Subcutaneous abdominal adipose tissue (tissue), 5 donors: ENCODE measurements around the gene PTPRA.

Source experiments
- H3K27ac ChIP-seq: one replicate; pipeline ENCODE4 v1.7.0; 2013; ENCODE audit warnings: low read depth, mild to moderate bottlenecking, inconsistent platforms, low read length, moderate library complexity
- H3K27me3 ChIP-seq, 5 donors: one replicate each; pipeline ENCODE4 v1.7.0; 2013; ENCODE audit warnings: low read length in 5 of 5, inconsistent platforms in 1 of 5; ENCODE audit not compliant: control insufficient read depth in 5 of 5, insufficient read depth in 4 of 5
- H3K36me3 ChIP-seq, 5 donors: one replicate each; pipeline ENCODE4 v1.7.0; 2013; ENCODE audit warnings: low read length in 5 of 5; ENCODE audit not compliant: control insufficient read depth in 5 of 5, insufficient read depth in 5 of 5
- H3K4me1 ChIP-seq, 5 donors: one replicate each; pipeline ENCODE4 v1.7.0; 2013; ENCODE audit warnings: low read length in 5 of 5, mild to moderate bottlenecking in 3 of 5, moderate library complexity in 1 of 5; ENCODE audit not compliant: control insufficient read depth in 5 of 5, insufficient read depth in 5 of 5
- H3K4me3 ChIP-seq, 5 donors: one replicate each; pipeline ENCODE4 v1.7.0; 2013; ENCODE audit warnings: low read length in 5 of 5, low read depth in 1 of 5
- H3K9ac ChIP-seq, 5 donors: one replicate each; pipeline ENCODE4 v1.7.0; 2013; ENCODE audit warnings: low read length in 5 of 5, mild to moderate bottlenecking in 4 of 5, moderate library complexity in 3 of 5
- H3K9me3 ChIP-seq, 5 donors: one replicate each; pipeline ENCODE4 v1.7.0; 2013; ENCODE audit warnings: low read length in 5 of 5; ENCODE audit not compliant: control insufficient read depth in 5 of 5
- donor health status: healthy.
- donor health status: healthy.
- donor health status: healthy.
- donor health status: healthy.
- donor health status: healthy.

Gene PTPRA

DNA sequence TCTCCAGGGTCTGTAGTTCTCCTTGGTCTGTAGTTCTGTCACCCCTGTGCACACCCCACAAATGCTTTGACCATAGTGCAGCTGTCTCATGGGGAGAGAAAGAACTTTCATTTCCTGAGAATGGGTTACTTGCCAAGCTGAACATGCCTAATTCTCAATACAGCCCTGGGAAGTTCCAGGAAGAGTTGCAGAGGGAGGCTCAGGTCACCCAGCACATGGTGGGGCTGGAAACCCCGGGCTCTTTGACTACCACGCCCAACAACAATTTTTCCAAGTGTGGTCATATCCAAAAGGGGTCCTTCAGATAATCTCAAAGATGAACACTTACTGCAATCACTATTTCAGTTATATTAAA, 2.2 kb upstream of the PTPRA start:
- H3K4me3 ChIP-seq: no peak overlapping the region
- H3K27me3 ChIP-seq: no peaks in the 10 kb centered on the region
- H3K4me1 ChIP-seq: peaks cover 6 to 64% (median 61%) of the 10 kb centered on the region in 5 donors
- no peak overlapping the region for H3K27ac ChIP-seq
- peaks cover 0 to 9% (median 7%) of the 10 kb centered on the region in 5 donors for H3K36me3 ChIP-seq
- H3K9ac ChIP-seq: no peak overlapping the region
- H3K9me3 ChIP-seq: no peaks in the 10 kb centered on the region

DNA sequence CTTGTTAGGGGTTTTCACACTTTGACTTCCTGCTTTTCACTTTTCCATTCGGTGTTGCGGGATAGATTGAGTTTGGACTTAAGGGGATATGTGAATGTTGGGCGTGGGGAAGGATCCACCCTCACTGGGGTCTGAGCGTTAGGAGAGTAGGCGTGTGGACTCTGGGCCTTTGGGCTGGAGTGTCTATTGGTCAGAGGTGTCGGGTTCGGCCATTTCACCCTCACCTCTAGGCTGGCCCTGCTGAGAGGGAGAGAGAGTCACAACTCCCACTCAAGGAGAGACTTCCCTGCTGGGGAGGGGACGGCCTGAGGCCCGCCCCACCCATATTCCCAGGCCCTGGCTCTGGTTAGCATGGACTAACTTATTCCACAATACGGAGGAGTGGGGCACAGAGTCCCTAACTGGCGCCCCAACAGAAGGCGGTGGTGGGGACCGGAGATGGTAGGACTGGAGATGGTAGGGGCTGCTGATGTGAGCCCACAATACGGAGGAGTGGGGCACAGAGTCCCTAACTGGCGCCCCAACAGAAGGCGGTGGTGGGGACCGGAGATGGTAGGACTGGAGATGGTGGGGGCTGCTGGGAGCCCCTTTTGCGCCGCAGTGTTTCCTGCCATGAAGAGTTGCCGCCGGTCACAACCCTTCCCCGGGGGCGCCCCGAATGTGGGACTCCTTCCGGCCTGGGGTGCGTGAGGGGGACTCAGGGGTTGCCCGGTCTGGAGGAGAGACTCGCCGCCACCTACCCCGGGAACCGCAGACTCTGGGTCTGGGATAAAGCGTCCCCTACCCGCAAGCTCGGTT, 1.4 kb upstream of the PTPRA start:
- H3K4me3 ChIP-seq: peak overlapping the region; percentile 32 to 91 (median 87)
- no peaks in the 10 kb centered on the region for H3K27me3 ChIP-seq
- H3K9ac ChIP-seq: peak overlapping the region in 4 of 5 donors; percentile 66 to 86 (median 78)
- H3K27ac ChIP-seq: no peak overlapping the region
- H3K36me3 ChIP-seq: peaks cover 0 to 1% (median 0%) of the 10 kb centered on the region in 5 donors
- H3K9me3 ChIP-seq: no peaks in the 10 kb centered on the region
- H3K4me1 ChIP-seq: peaks cover 6 to 68% (median 61%) of the 10 kb centered on the region in 5 donors

DNA sequence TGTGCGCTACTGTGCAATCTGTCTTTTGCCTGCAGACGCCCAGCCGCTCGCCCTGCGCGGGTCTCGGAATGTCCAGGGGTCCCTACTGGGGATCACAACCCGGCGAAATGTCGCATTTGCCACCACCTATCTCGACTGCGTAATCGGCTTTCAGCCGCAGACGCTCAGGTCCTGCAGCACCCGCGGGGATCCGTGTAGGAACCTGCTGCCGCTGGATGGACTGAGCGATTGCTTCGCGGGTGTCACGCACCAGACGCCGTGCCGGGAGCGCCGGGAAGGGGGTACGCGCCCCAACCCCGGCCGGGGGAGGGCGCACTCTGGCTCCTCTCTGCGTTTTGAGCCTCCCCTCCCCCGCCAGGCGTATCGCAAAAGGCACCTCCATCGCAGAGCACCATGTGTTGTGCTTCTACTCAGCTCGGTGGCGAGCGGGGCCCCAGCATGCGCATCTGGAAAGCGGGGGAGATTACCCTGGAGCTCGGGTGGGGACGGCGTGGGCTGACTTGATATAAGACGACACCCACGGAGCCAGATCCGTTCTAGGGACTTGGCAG, 747 bp upstream of the PTPRA start:
- no peaks in the 10 kb centered on the region for H3K27me3 ChIP-seq
- H3K27ac ChIP-seq: peak overlapping the region; percentile 60
- H3K4me3 ChIP-seq: peak overlapping the region; percentile 82 to 91 (median 87)
- H3K36me3 ChIP-seq: no peaks in the 10 kb centered on the region
- H3K9me3 ChIP-seq: no peaks in the 10 kb centered on the region
- H3K4me1 ChIP-seq: peaks cover 6 to 61% (median 54%) of the 10 kb centered on the region in 5 donors
- H3K9ac ChIP-seq: peak overlapping the region in 4 of 5 donors; percentile 66 to 86 (median 78)

DNA sequence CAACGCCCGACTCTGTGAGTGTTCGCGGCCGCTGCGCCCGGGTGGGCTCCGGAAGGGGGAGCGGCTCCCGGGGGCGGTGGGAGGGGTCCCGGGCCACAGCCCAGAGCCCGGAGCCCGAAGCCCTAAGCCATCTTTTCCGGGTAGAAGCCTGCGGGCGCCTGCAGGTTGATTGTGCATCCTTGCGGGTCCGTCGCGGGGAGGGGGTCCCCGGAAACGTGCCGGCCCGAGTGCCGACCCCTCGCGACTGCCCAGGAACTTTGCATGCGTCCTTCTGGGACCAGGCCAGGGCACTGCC, 413 bp downstream of the PTPRA start:
- Histone ChIP-seq H3K9ac (peak overlapping the region in 4 of 5 donors; percentile 71 to 89 (median 86)), H3K27ac (no peak overlapping the region), H3K36me3 (no peaks in the 10 kb centered on the region), H3K4me1 (peaks cover 6 to 57% (median 51%) of the 10 kb centered on the region in 5 donors), H3K4me3 (peak overlapping the region; percentile 80 to 91 (median 87)), H3K9me3 (no peaks in the 10 kb centered on the region), H3K27me3 (no peaks in the 10 kb centered on the region)

DNA sequence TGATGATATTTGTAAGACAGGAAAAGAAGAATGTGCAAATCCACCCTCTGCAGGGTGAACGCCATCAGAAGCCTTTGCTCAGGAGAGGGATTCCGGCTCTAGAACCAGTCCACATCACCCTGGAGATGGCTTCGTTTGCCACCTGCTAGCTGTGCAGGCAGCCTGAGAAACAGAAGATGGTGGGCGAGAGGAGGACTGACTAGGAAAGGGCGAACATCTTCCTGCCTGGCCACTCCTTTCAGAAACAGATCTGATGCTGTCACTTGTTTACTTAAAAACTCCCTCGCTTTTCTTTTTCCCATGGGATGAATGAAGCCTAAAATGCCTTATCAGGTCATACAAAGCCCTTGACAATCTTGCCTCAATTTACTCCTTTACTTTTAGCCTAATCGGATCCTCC, 1.2 kb downstream of the PTPRA start:
- peak overlapping the region; percentile 71 to 89 (median 86) for H3K9ac ChIP-seq
- H3K36me3 ChIP-seq: no peaks in the 10 kb centered on the region
- peak overlapping the region; percentile 80 to 91 (median 87) for H3K4me3 ChIP-seq
- H3K27ac ChIP-seq: no peak overlapping the region
- H3K9me3 ChIP-seq: no peaks in the 10 kb centered on the region
- no peaks in the 10 kb centered on the region for H3K27me3 ChIP-seq
- peaks cover 6 to 59% (median 51%) of the 10 kb centered on the region in 5 donors for H3K4me1 ChIP-seq

DNA sequence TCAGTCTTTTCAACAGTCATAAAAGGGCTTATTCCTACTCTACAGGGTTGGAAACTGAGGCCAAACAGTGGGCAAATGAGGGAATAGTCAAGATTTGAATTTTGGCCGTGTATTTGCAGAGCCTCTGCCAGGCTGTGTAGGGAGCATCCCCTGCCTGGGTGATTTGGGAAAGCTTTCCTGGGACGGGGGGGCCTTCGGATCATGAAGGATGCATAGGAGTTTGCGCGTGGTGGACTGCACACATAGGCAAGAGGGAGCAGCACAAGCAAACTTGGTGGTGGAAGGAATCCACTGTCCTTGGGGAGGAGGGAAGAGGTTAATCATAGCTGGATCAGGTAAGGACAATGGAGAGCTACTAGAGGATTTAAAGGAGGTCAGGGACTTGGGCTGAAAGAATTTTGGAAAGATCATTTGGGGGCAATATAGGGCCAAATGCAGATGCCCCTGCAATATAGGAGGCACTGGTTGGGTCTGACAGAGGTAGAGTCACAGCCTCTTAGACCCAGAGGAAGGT, 2.5 kb downstream of the PTPRA start:
- Histone ChIP-seq H3K9ac (peak overlapping the region in 1 of 5 donors; percentile 16), H3K36me3 (no peaks in the 10 kb centered on the region), H3K27me3 (no peaks in the 10 kb centered on the region), H3K4me1 (peaks cover 6 to 54% (median 46%) of the 10 kb centered on the region in 5 donors), H3K9me3 (no peaks in the 10 kb centered on the region), H3K27ac (no peak overlapping the region), H3K4me3 (peak overlapping the region in 1 of 5 donors; percentile 16)

DNA sequence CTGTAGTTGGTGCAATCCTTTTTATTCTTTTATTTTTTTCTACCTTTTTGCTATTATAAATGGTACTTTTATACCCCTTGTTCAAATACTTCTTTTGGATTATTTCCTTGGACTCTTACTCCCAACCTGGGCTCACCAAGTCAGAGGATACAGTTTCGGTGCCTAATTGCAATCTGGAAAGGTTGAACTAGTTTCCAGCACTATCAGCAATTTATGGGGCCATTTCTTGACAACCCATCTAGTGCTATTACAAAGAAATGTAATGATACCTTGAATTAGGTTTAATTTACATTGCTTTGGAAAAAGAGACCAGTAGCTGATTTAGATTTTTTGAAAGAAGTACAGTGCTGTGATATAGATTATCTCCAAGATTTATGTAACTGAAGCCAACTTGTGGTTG, 5.2 kb downstream of the PTPRA start:
- H3K9me3 ChIP-seq: no peaks in the 10 kb centered on the region
- no peak overlapping the region for H3K4me3 ChIP-seq
- H3K27ac ChIP-seq: no peak overlapping the region
- peaks cover 6 to 30% (median 22%) of the 10 kb centered on the region in 5 donors for H3K4me1 ChIP-seq
- H3K36me3 ChIP-seq: no peaks in the 10 kb centered on the region
- H3K27me3 ChIP-seq: no peaks in the 10 kb centered on the region
- H3K9ac ChIP-seq: no peak overlapping the region

DNA sequence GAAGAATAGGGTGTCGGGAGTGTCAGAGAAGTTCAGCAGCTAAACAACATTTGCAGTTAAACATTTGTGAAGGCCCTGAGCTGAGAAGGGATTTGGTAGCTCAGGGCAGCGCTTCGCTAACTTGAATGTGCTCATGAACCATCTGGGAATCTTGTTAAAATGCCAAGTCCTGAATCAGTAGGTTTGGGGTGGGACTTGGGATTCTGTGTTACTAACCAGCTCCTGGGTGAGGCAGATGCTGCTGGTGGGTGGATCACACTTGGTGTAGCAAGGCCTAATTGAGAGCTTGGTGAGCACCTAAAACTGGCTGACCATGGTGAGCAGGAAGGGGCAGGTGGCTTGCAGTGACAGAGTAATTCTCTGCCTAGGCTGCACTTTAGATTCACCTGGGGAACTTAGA, 5.9 kb downstream of the PTPRA start:
- no peak overlapping the region for H3K9ac ChIP-seq
- peaks cover 6 to 26% (median 20%) of the 10 kb centered on the region in 5 donors for H3K4me1 ChIP-seq
- H3K4me3 ChIP-seq: no peak overlapping the region
- H3K9me3 ChIP-seq: no peaks in the 10 kb centered on the region
- H3K27ac ChIP-seq: no peak overlapping the region
- H3K27me3 ChIP-seq: no peaks in the 10 kb centered on the region
- H3K36me3 ChIP-seq: no peaks in the 10 kb centered on the region

DNA sequence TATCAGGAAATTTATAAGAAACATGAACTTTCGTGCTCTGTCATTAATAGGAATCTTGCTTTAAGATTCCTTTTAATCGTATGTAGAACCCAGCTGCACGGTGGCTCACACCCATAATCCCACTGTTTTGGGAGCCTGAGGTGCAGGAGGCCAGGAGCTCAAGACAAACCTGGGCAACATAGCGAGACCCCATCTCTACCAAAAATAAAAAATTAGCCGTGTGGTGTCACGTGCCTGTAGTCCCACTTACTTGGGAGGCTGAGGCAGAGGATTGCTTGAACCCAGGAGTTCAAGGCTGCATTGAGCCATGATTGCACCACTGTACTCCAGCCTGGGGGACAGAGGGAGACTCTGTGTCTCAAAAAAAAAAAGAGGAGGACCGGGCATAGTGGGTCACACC, 7.4 kb downstream of the PTPRA start:
- Histone ChIP-seq H3K4me1 (peaks cover 0 to 12% (median 5%) of the 10 kb centered on the region in 5 donors), H3K27me3 (no peaks in the 10 kb centered on the region), H3K9ac (no peak overlapping the region), H3K36me3 (no peaks in the 10 kb centered on the region), H3K9me3 (no peaks in the 10 kb centered on the region), H3K27ac (no peak overlapping the region), H3K4me3 (no peak overlapping the region)
